SK-N-SH (cell line): ENCODE data around the gene VPS16. TPM values are rescaled to one million over a fixed set of nuclear protein-coding genes. Genes with fewer than 3 reads are reported as not detected.

Experiments
- CTCF ChIA-PET: fragments of 300-600, 350-600 bp; formaldehyde crosslinking; extraction: SDS; loops from one replicate; lab custom pipeline; 2021; lab: Yijun Ruan, JAX
- POLR2A ChIA-PET: fragments of 350-600 bp; sonication (Branson Sonifier 250); formaldehyde crosslinking; extraction: SDS; loops from one replicate; lab custom pipeline; 2020; ENCODE audit warnings: antibody characterized with exemption, inconsistent platforms; lab: Yijun Ruan, JAX
- DNase-seq: peaks from one replicate; pipeline ENCODE4 v3.0.0; 2012
- H2AFZ ChIP-seq: fragments of 200-600 bp; sonication (generic); 2 replicates; pipeline ENCODE4 v1.8.1; 2016; ENCODE audit warnings: antibody characterized with exemption, mild to moderate bottlenecking, low read depth
- H3F3A ChIP-seq: fragments of 200-600 bp; sonication (generic); replicated peaks from 2 replicates; pipeline ENCODE3; 2016; ENCODE audit warnings: antibody characterized with exemption, mild to moderate bottlenecking; ENCODE audit not compliant: insufficient read depth
- H3K27ac ChIP-seq, 2 experiments: fragments of 200-500 bp in 1 of 2; fragments of 200-600 bp in 1 of 2; sonication (Bioruptor generic) in 1 of 2; sonication (generic), shearing (Covaris generic) in 1 of 2; 2 replicates each; pipeline versions ENCODE4 v1.5.1 to v1.6.1; 2014 to 2016; ENCODE audit warnings: low read depth in 2 of 2, inconsistent platforms in 1 of 2, low read length in 1 of 2, mild to moderate bottlenecking in 1 of 2, mixed read lengths in 1 of 2
- H3K27me3 ChIP-seq: fragments of 200-600 bp; sonication (generic), shearing (Covaris generic); 2 replicates; pipeline ENCODE4 v1.6.1; 2016; ENCODE audit warnings: mixed run types; ENCODE audit not compliant: insufficient read depth
- H3K36me3 ChIP-seq, 2 experiments: fragments of 200-500 bp in 1 of 2; fragments of 200-600 bp in 1 of 2; sonication (Bioruptor generic) in 1 of 2; sonication (generic) in 1 of 2; replicated peaks in 1 of 2; 2 replicates each; pipeline versions ENCODE3 to v1.5.1; 2014 to 2016; ENCODE audit warnings: low read length in 1 of 2, mild to moderate bottlenecking in 1 of 2; ENCODE audit not compliant: insufficient read depth in 2 of 2, control insufficient read depth in 1 of 2
- H3K4me1 ChIP-seq, 2 experiments: fragments of 200-500 bp in 1 of 2; fragments of 200-600 bp in 1 of 2; sonication (Bioruptor generic) in 1 of 2; sonication (generic), shearing (Covaris generic) in 1 of 2; 2 replicates each; pipeline versions ENCODE4 v1.5.1 to v1.6.1; 2014 to 2016; ENCODE audit warnings: low read depth in 1 of 2, low read length in 1 of 2, mixed run types in 1 of 2; ENCODE audit not compliant: insufficient read depth in 2 of 2, control insufficient read depth in 1 of 2
- H3K4me2 ChIP-seq: fragments of 200-600 bp; sonication (generic), shearing (Covaris generic); 2 replicates; pipeline ENCODE4 v1.6.1; 2017; ENCODE audit warnings: mixed run types
- H3K4me3 ChIP-seq, 2 experiments: fragments of 200-500 bp in 1 of 2; fragments of 200-600 bp in 1 of 2; sonication (Bioruptor generic) in 1 of 2; sonication (generic), shearing (Covaris generic) in 1 of 2; 2 replicates each; pipeline versions ENCODE4 v1.5.1 to v1.8.1; 2014 to 2016; ENCODE audit warnings: low read depth in 2 of 2, inconsistent platforms in 1 of 2, low read length in 1 of 2, mild to moderate bottlenecking in 1 of 2, mixed read lengths in 1 of 2, moderate library complexity in 1 of 2
- H3K79me2 ChIP-seq: fragments of 200-600 bp; sonication (generic); 2 replicates; pipeline ENCODE4 v1.8.1; 2017; ENCODE audit warnings: mild to moderate bottlenecking; ENCODE audit not compliant: insufficient read depth
- H3K9ac ChIP-seq: fragments of 200-600 bp; sonication (generic); 2 replicates; pipeline ENCODE4 v1.6.1; 2017; ENCODE audit warnings: mixed run types
- H3K9me2 ChIP-seq: fragments of 200-600 bp; sonication (generic); 2 replicates; pipeline ENCODE4 v1.6.1; 2017; ENCODE audit warnings: mixed run types
- H3K9me3 ChIP-seq: fragments of 200-600 bp; sonication (generic); 2 replicates; pipeline ENCODE4 v1.6.1; 2017; ENCODE audit warnings: mixed run types, mild to moderate bottlenecking, moderate library complexity
- H4K20me1 ChIP-seq: fragments of 200-600 bp; sonication (generic); 2 replicates; pipeline ENCODE4 v1.6.1; 2017; ENCODE audit warnings: mild to moderate bottlenecking, mixed run types; ENCODE audit not compliant: insufficient read depth
- CHD2 ChIP-seq: fragments of 150-350 bp; IDR thresholded peaks from 2 replicates; pipeline ENCODE4 v1.6.1; 2018; ENCODE audit warnings: low read length; ENCODE audit not compliant: partially characterized antibody
- GABPA ChIP-seq: IDR thresholded peaks from 2 replicates; pipeline ENCODE4 v1.4.0; 2012; ENCODE audit warnings: low read depth, mild to moderate bottlenecking
- JUND ChIP-seq: IDR thresholded peaks from 2 replicates; pipeline ENCODE4 v1.4.0; 2012
- MEF2A ChIP-seq: IDR thresholded peaks from 2 replicates; pipeline ENCODE4 v1.4.0; 2012; ENCODE audit warnings: low read depth, borderline replicate concordance
- SIN3A ChIP-seq: IDR thresholded peaks from 2 replicates; pipeline ENCODE4 v1.6.1; 2012; ENCODE audit warnings: low read depth, mild to moderate bottlenecking, low read length, moderate library complexity, borderline replicate concordance
- whole genome bisulfite sequencing: methylation state at CpG from one replicate; pipeline ENCODE4 v1.1.6; 2017; ENCODE audit warnings: low lambda C conversion rate; 5-methylcytosine and 5-hydroxymethylcytosine counted together
- polyA plus RNA-seq, 3 experiments: library from polyadenylated mRNA; depleted of rRNA; stranded (reverse); fragments of >200 nt; gene quantifications; 2 replicates each; pipeline ENCODE4 v1.2.3, GENCODE V29; 2012
- TF ChIP-seq, protein P1 (sequence below): IDR thresholded peaks from 2 replicates; pipeline ENCODE4 v1.6.1; 2012; ENCODE audit warnings: mild to moderate bottlenecking, low read depth, low read length, moderate library complexity
- TF ChIP-seq, protein P2 (sequence below): IDR thresholded peaks from 2 replicates; pipeline ENCODE4 v1.4.0; 2012; ENCODE audit warnings: low read depth
- TF ChIP-seq, protein P3 (sequence below): IDR thresholded peaks from 2 replicates; pipeline ENCODE4; 2012
- TF ChIP-seq, protein P4 (sequence below): IDR thresholded peaks from 2 replicates; pipeline ENCODE4 v1.4.0; 2012; ENCODE audit warnings: low read depth, borderline replicate concordance

VPS16 gene
- polyA plus RNA-seq, 1 of the 3 experiments (the other 2 are of a cell fraction): 62.0 TPM

DNA sequence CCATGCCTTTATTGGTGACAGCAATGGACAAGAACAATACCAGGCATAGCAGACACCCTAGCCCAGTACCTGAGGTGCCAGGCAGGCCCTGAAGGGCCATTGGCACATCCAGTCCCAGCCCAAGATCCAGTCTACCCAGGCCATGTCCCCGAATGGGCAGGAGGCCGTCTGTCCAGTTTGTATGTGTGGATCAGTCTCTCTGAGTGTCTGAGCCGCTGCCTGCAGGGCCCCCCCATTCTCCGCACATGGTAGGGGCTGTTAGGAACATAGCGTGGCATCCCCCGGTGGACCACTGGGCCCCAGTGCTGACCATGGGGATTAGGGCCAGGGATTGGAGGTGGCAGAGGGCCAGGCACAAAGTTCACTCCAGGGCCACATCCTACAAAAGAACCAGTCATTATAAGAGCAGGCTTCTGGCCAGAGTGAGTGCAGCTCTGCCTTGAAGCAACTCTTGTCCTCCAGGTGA lies 5.2 kb upstream of the VPS16 start (continued):
- TF ChIP-seq, protein P1, sequence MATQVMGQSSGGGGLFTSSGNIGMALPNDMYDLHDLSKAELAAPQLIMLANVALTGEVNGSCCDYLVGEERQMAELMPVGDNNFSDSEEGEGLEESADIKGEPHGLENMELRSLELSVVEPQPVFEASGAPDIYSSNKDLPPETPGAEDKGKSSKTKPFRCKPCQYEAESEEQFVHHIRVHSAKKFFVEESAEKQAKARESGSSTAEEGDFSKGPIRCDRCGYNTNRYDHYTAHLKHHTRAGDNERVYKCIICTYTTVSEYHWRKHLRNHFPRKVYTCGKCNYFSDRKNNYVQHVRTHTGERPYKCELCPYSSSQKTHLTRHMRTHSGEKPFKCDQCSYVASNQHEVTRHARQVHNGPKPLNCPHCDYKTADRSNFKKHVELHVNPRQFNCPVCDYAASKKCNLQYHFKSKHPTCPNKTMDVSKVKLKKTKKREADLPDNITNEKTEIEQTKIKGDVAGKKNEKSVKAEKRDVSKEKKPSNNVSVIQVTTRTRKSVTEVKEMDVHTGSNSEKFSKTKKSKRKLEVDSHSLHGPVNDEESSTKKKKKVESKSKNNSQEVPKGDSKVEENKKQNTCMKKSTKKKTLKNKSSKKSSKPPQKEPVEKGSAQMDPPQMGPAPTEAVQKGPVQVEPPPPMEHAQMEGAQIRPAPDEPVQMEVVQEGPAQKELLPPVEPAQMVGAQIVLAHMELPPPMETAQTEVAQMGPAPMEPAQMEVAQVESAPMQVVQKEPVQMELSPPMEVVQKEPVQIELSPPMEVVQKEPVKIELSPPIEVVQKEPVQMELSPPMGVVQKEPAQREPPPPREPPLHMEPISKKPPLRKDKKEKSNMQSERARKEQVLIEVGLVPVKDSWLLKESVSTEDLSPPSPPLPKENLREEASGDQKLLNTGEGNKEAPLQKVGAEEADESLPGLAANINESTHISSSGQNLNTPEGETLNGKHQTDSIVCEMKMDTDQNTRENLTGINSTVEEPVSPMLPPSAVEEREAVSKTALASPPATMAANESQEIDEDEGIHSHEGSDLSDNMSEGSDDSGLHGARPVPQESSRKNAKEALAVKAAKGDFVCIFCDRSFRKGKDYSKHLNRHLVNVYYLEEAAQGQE: no peak
- no peak for TF ChIP-seq JUND
- TF ChIP-seq, protein P2, sequence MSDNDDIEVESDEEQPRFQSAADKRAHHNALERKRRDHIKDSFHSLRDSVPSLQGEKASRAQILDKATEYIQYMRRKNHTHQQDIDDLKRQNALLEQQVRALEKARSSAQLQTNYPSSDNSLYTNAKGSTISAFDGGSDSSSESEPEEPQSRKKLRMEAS: no peak
- TF ChIP-seq, protein P3, sequence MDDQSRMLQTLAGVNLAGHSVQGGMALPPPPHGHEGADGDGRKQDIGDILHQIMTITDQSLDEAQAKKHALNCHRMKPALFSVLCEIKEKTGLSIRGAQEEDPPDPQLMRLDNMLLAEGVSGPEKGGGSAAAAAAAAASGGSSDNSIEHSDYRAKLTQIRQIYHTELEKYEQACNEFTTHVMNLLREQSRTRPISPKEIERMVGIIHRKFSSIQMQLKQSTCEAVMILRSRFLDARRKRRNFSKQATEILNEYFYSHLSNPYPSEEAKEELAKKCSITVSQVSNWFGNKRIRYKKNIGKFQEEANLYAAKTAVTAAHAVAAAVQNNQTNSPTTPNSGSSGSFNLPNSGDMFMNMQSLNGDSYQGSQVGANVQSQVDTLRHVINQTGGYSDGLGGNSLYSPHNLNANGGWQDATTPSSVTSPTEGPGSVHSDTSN: no peak
- TF ChIP-seq SIN3A: no peak
- TF ChIP-seq CHD2: no peak
- TF ChIP-seq, protein P4, sequence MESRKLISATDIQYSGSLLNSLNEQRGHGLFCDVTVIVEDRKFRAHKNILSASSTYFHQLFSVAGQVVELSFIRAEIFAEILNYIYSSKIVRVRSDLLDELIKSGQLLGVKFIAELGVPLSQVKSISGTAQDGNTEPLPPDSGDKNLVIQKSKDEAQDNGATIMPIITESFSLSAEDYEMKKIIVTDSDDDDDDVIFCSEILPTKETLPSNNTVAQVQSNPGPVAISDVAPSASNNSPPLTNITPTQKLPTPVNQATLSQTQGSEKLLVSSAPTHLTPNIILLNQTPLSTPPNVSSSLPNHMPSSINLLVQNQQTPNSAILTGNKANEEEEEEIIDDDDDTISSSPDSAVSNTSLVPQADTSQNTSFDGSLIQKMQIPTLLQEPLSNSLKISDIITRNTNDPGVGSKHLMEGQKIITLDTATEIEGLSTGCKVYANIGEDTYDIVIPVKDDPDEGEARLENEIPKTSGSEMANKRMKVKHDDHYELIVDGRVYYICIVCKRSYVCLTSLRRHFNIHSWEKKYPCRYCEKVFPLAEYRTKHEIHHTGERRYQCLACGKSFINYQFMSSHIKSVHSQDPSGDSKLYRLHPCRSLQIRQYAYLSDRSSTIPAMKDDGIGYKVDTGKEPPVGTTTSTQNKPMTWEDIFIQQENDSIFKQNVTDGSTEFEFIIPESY: no peak
- TF ChIP-seq GABPA: no peak

DNA sequence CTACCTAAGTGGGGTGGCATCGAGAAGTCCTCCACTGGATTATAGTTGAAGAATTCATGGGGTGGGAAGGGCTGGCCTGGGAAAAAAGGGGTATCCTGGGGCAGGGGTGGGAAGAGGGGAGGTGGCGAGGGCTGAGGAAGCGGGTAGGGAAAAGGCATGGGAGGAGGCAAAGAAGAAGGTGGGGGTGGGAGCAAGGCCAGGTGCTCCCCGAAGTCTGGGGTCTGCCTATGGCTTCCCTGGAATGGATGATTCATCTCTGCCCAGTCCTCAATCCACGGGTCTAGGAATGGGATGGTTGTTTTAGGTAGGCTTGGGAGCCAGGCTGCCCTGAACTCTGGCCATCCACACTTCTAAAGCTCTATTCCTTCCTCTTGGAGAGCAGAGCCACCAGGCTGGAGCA lies 4.5 kb upstream of the VPS16 start:
- POLR2A ChIA-PET: no interaction called here
- CTCF ChIA-PET: no interaction called here

More for the DNA sequence above, 4.5 kb upstream of the VPS16 start:
- Histone ChIP-seq H2AFZ (no peak overlapping the region), H3K79me2 (peaks cover 8% of the 10 kb centered on the region; the same call in 1 of the 2 replicates), H3F3A (peaks cover 15% of the 10 kb centered on the region), H3K4me3 (no peak overlapping the region), H3K27ac (no peak overlapping the region), H3K9me3 (no peaks in the 10 kb centered on the region), H3K4me2 (no peak overlapping the region), H4K20me1 (no peaks in the 10 kb centered on the region), H3K36me3 (peaks cover 0 to 20% of the 10 kb centered on the region in 2 experiments), H3K4me1 (peaks cover 6 to 15% of the 10 kb centered on the region in 2 experiments; a peak in 2 of 4 replicates), H3K9ac (no peak overlapping the region), H3K9me2 (no peaks in the 10 kb centered on the region), H3K27me3 (no peaks in the 10 kb centered on the region)
- TF ChIP-seq MEF2A: no peak
- DNase-seq: no peak
- 80% methylated on average over 5 of the region's 5 CpGs for WGBS
